ENCODE results near the gene ATP4A. TPM values are rescaled to one million over a fixed set of nuclear protein-coding genes. Genes with fewer than 3 reads are reported as not detected.

Gene ATP4A
- total RNA-seq, 3 donors from 2014 or later (not counting 1 experiment from before 2014, with no cell fraction given): not detected

DNA sequence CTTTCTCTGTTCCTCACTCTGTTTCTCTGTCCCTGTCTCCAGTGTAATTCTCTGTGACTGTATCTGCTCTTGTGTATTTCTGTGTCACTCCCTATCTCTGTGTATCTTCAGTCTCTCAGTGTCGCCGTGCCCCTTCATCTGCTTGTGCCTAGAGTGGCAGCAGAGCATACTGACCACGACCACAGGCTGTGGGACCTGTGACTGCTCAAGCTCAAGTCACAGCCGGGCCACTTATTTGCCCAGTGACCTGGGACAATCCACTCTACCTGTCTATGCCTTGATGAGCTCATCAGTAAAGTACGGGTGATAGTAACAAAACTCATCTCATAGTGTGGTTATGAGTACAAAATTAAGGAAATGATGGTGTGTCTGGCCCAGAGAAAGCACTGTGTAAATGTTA is 9.4 kb downstream of the ATP4A start:
- no peak overlapping the region for H3K27ac ChIP-seq (ENCODE audit: low read length)
- H3K9me3 ChIP-seq (ENCODE audit: control insufficient read depth, insufficient read depth, low read length): no peaks in the 10 kb centered on the region
- no peak for DNase-seq
- H3K4me1 Mint-ChIP-seq: peaks cover 8 to 30% of the 10 kb centered on the region in 2 donors
- ATAC-seq: no peak
- H3K36me3 ChIP-seq (ENCODE audit: control insufficient read depth, insufficient read depth, low read length): no peaks in the 10 kb centered on the region
- H3K27ac Mint-ChIP-seq: no peak overlapping the region
- intact Hi-C loops (cut with micrococcal nuclease): no loop called here
- 53% methylated on average over 5 of the region's 5 CpGs for WGBS (ENCODE audit: insufficient coverage)
- H3K36me3 Mint-ChIP-seq: no peaks in the 10 kb centered on the region
- H3K27me3 ChIP-seq (ENCODE audit: control insufficient read depth, insufficient read depth, low read length): peaks cover 13% of the 10 kb centered on the region
- H3K9me3 Mint-ChIP-seq: no peaks in the 10 kb centered on the region
- peaks cover 0 to 29% of the 10 kb centered on the region in 2 donors for H3K27me3 Mint-ChIP-seq (ENCODE audit: low read depth in 2 of 2)
- H3K4me1 ChIP-seq (ENCODE audit: control insufficient read depth, insufficient read depth, low read length): peaks cover 20% of the 10 kb centered on the region
- H3K4me3 Mint-ChIP-seq: no peak overlapping the region
- no peak overlapping the region for H3K4me3 ChIP-seq (ENCODE audit: low read length)
- TF ChIP-seq, protein P1, sequence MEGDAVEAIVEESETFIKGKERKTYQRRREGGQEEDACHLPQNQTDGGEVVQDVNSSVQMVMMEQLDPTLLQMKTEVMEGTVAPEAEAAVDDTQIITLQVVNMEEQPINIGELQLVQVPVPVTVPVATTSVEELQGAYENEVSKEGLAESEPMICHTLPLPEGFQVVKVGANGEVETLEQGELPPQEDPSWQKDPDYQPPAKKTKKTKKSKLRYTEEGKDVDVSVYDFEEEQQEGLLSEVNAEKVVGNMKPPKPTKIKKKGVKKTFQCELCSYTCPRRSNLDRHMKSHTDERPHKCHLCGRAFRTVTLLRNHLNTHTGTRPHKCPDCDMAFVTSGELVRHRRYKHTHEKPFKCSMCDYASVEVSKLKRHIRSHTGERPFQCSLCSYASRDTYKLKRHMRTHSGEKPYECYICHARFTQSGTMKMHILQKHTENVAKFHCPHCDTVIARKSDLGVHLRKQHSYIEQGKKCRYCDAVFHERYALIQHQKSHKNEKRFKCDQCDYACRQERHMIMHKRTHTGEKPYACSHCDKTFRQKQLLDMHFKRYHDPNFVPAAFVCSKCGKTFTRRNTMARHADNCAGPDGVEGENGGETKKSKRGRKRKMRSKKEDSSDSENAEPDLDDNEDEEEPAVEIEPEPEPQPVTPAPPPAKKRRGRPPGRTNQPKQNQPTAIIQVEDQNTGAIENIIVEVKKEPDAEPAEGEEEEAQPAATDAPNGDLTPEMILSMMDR (IDR thresholded peaks at IDR 0.05): no peak

DNA sequence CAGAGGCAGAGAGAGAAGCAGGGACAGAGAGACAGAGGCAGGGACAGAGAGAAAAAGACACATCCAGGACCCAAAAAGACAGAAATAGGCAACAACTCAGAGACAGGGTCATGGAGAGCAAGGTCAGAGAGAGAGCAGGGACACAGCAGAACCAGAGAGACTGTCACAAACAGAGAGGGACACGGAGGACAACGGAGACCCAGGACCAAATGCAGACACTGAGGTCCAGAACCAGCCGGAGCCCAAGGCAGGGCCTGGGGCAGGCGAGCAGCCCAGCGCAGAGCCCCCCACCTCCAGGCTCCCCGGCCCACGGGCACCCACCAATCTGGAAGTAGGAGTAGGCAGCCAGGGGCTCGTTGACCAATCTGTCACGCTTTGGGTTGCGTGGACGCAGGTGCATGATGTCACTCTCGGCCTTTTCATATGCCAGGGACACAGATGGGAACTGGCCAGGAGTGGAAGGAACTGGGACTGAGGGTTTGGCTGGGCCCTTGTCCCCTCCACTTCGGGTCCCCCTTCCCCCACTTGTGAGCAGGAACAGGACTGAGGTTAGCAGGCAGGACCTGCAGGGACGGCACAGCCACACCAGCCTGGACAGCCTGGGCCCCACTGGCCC is 10.0 kb downstream of the ATP4A start:
- intact Hi-C loops (cut with micrococcal nuclease): no loop called here
- H3K36me3 ChIP-seq (ENCODE audit: control insufficient read depth, insufficient read depth, low read length): no peaks in the 10 kb centered on the region
- H3K4me1 ChIP-seq (ENCODE audit: control insufficient read depth, insufficient read depth, low read length): peaks cover 15% of the 10 kb centered on the region
- no peaks in the 10 kb centered on the region for H3K9me3 ChIP-seq (ENCODE audit: control insufficient read depth, insufficient read depth, low read length)
- no peak for ATAC-seq
- TF ChIP-seq, protein P1 (IDR thresholded peaks at IDR 0.05): no peak
- Mint-ChIP-seq H3K27ac (no peak overlapping the region), H3K36me3 (no peaks in the 10 kb centered on the region), H3K9me3 (no peaks in the 10 kb centered on the region), H3K4me3 (no peak overlapping the region), H3K27me3 (ENCODE audit: low read depth in 2 of 2) (peaks cover 0 to 25% of the 10 kb centered on the region in 2 donors), H3K4me1 (peaks cover 14 to 32% of the 10 kb centered on the region in 2 donors)
- WGBS (ENCODE audit: insufficient coverage): 73% methylated on average over 14 of the region's 14 CpGs
- H3K4me3 ChIP-seq (ENCODE audit: low read length): no peak overlapping the region
- no peak overlapping the region for H3K27ac ChIP-seq (ENCODE audit: low read length)
- peaks cover 8% of the 10 kb centered on the region for H3K27me3 ChIP-seq (ENCODE audit: control insufficient read depth, insufficient read depth, low read length)
- DNase-seq: no peak

DNA sequence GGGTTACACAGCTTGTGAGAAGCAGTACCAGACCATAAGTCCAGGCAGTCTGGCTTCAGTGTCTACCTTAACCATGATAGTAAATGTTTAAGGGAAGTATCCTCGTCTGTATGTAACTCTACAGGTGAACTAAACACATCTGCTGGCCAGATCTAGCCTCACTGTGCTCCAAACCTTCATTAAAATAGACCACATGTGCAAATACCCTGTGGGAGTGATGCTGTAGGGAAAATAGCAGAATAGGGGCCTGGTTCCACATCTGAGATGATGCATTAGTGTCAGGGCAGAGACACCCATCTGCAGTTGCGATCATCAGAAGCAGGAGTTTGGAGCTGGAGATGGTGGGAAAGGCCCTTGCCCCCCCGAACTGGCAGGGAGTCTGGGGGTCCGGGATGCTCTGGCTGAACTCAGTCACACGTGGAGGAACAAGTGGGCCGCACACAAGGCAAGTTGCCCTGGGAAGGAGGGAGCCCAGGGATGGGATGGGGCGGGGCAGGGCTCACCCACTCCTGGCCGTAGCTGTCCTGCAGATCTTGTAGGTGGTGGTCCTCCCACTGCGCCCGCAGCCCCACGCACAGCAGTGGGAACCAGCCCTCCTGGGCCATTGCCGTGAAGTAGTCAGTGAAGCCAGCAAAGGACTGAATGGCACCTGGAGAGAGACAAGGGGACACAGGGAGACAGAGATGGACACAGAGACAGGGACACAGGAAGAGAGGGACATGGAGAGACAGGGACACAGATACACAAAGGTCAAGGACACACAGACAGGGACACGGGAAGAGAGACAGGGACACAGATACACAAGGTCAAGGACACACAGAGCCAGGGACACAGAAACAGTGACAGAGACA is 10.7 kb downstream of the ATP4A start:
- Mint-ChIP-seq H3K27ac (no peak overlapping the region), H3K27me3 (ENCODE audit: low read depth in 2 of 2) (peaks cover 0 to 22% of the 10 kb centered on the region in 2 donors), H3K4me3 (no peak overlapping the region), H3K9me3 (no peaks in the 10 kb centered on the region), H3K36me3 (no peaks in the 10 kb centered on the region), H3K4me1 (peaks cover 16 to 28% of the 10 kb centered on the region in 2 donors)
- Histone ChIP-seq H3K36me3 (ENCODE audit: control insufficient read depth, insufficient read depth, low read length) (no peaks in the 10 kb centered on the region), H3K9me3 (ENCODE audit: control insufficient read depth, insufficient read depth, low read length) (no peaks in the 10 kb centered on the region), H3K27me3 (ENCODE audit: control insufficient read depth, insufficient read depth, low read length) (peaks cover 3% of the 10 kb centered on the region), H3K4me3 (ENCODE audit: low read length) (no peak overlapping the region), H3K4me1 (ENCODE audit: control insufficient read depth, insufficient read depth, low read length) (peaks cover 8% of the 10 kb centered on the region), H3K27ac (ENCODE audit: low read length) (no peak overlapping the region)
- ATAC-seq (no peak), DNase-seq (no peak)
- TF ChIP-seq, protein P1 (IDR thresholded peaks at IDR 0.05): no peak
- intact Hi-C loops (cut with micrococcal nuclease): no loop called here
- 82% methylated on average over 13 of the region's 13 CpGs for WGBS (ENCODE audit: insufficient coverage)
